ENCODE results near the gene PADI1.

Gene PADI1

GRCh38 chr1:17244821-17245740 lies 40.2 kb downstream of the PADI1 start:
- DNase-seq (ENCODE audit: low read depth in 2 of 2), result no peak

GRCh38 chr1:17245816-17246325 lies 40.9 kb downstream of the PADI1 start:
- DNase-seq (ENCODE audit: low read depth in 2 of 2), result no peak

GRCh38 chr1:17246971-17247370 lies 42.0 kb downstream of the PADI1 start:
- DNase-seq (ENCODE audit: low read depth in 2 of 2), result no peak

GRCh38 chr1:17248781-17249180 lies 43.9 kb downstream of the PADI1 start, which contains the start of gene PADI3:
Gene PADI3 (plus strand): TSS chr1:17249098. CDS start chr1:17249138, 40 bp downstream.
- DNase-seq (ENCODE audit: low read depth in 2 of 2), result no peak

GRCh38 chr1:17250601-17251000 lies 45.7 kb downstream of the PADI1 start:
- DNase-seq (ENCODE audit: low read depth in 2 of 2), result no peak

GRCh38 chr1:17251246-17251645 lies 46.3 kb downstream of the PADI1 start:
- no peak for DNase-seq (ENCODE audit: low read depth in 2 of 2)

GRCh38 chr1:17251701-17252376 lies 46.9 kb downstream of the PADI1 start:
- no peak for DNase-seq (ENCODE audit: low read depth in 2 of 2)

- DNase-seq (ENCODE audit: low read depth in 2 of 2), result no peak
Observed at GRCh38 chr1:17255336-17255735, 50.4 kb downstream of the PADI1 start.

GRCh38 chr1:17258116-17258757 lies 53.3 kb downstream of the PADI1 start:
- no peak for DNase-seq (ENCODE audit: low read depth in 2 of 2)

GRCh38 chr1:17258758-17259130 lies 53.8 kb downstream of the PADI1 start:
- DNase-seq (ENCODE audit: low read depth in 2 of 2), result no peak

GRCh38 chr1:17259233-17259873 lies 54.4 kb downstream of the PADI1 start:
- no peak for DNase-seq (ENCODE audit: low read depth in 2 of 2)

- no peak for DNase-seq (ENCODE audit: low read depth in 2 of 2)
Observed at GRCh38 chr1:17260264-17260663, 55.3 kb downstream of the PADI1 start.

- DNase-seq (ENCODE audit: low read depth in 2 of 2), result no peak
Observed at GRCh38 chr1:17260738-17261137, 55.8 kb downstream of the PADI1 start.

GRCh38 chr1:17263936-17264335 lies 59.0 kb downstream of the PADI1 start:
- DNase-seq (ENCODE audit: low read depth in 2 of 2), result no peak

- no peak for DNase-seq (ENCODE audit: low read depth in 2 of 2)
Observed at GRCh38 chr1:17264470-17264869, 59.5 kb downstream of the PADI1 start.

- DNase-seq (ENCODE audit: low read depth in 2 of 2), result no peak
Observed at GRCh38 chr1:17265162-17265561, 60.2 kb downstream of the PADI1 start.

- DNase-seq (ENCODE audit: low read depth in 2 of 2), result no peak
Observed at GRCh38 chr1:17265950-17266349, 61.0 kb downstream of the PADI1 start.

- no peak for DNase-seq (ENCODE audit: low read depth in 2 of 2)
Observed at GRCh38 chr1:17270891-17271765, 66.2 kb downstream of the PADI1 start.

GRCh38 chr1:17272066-17272465 lies 67.1 kb downstream of the PADI1 start:
- DNase-seq (ENCODE audit: low read depth in 2 of 2), result no peak

- no peak for DNase-seq (ENCODE audit: low read depth in 2 of 2)
Observed at GRCh38 chr1:17272646-17273045, 67.7 kb downstream of the PADI1 start.

GRCh38 chr1:17273096-17273495 lies 68.2 kb downstream of the PADI1 start:
- no peak for DNase-seq (ENCODE audit: low read depth in 2 of 2)

Measured in stimulated activated CD4-positive, alpha-beta T cell treated with anti-CD3 and anti-CD28 coated beads, Interleukin-12 subunit alpha, Interleukin-12 subunit beta, amount 100 ng/mL, for 24 hours (primary cell).